Ovary (tissue), 9 donors: Measurements from ENCODE around the gene MXD4. TPM values are rescaled to one million over a fixed set of nuclear protein-coding genes. Genes with fewer than 3 reads are reported as not detected.

ENCODE experiments used
- DNase-seq, 5 donors: peaks; one replicate each; pipeline ENCODE4 v3.0.0-alpha.2; 2019 to 2020
- H3K27ac ChIP-seq, 2 donors: fragments of 200-600 bp; one replicate each; pipeline versions ENCODE4 v1.5.1 to v1.8.0; 2019 to 2022
- H3K27me3 ChIP-seq: fragments of 200-600 bp; one replicate; pipeline ENCODE4 v1.8.0; 2022
- H3K36me3 ChIP-seq: fragments of 200-600 bp; sonication (generic); one replicate; pipeline ENCODE4 v1.5.1; 2019
- H3K4me1 ChIP-seq: one replicate; pipeline ENCODE4 v1.8.1; 2013; ENCODE audit warnings: mild to moderate bottlenecking, moderate library complexity; ENCODE audit not compliant: insufficient read depth
- H3K4me3 ChIP-seq: fragments of 200-600 bp; sonication (generic); one replicate; pipeline ENCODE4 v1.5.1; 2017
- H3K9me3 ChIP-seq, 2 donors: fragments of 200-600 bp in 1 of 2; sonication (generic) in 1 of 2; one replicate each; pipeline versions ENCODE4 v1.5.1 to v1.8.1; 2013 to 2019; ENCODE audit warnings: mild to moderate bottlenecking in 1 of 2, moderate library complexity in 1 of 2
- CTCF ChIP-seq, 3 donors: fragments of 450-650 bp in 2 of 3; fragments of 200-600 bp in 1 of 3; IDR thresholded peaks; one replicate each; pipeline versions ENCODE4 v1.5.1 to v1.8.0; 2016 to 2022; ENCODE audit warnings: antibody characterized with exemption in 3 of 3, mild to moderate bottlenecking in 1 of 3
- EP300 ChIP-seq: sonication (generic); formaldehyde crosslinking; IDR thresholded peaks from one replicate; pipeline ENCODE4 v1.6.1; 2017; ENCODE audit warnings: antibody characterized with exemption
- POLR2A ChIP-seq: fragments of 450-650 bp; IDR thresholded peaks from one replicate; pipeline ENCODE4 v1.6.1; 2017; ENCODE audit warnings: antibody characterized with exemption, mild to moderate bottlenecking, moderate library complexity
- WGBS, 3 donors: extraction: QIAGEN DNeasy Blood & Tissue Kit in 1 of 3; methylation state at CpG; one replicate each; pipeline versions ENCODE4 v1.1.5 to v1.1.7; 2013 to 2017; 5-methylcytosine and 5-hydroxymethylcytosine counted together
- intact Hi-C, 4 donors: fragments of 100-400 bp; cut with DNase I; formaldehyde crosslinking; loops; one replicate each; pipeline versions ENCODE4 v1.11.0 to v1.15.1; 2022 to 2023
- polyA plus RNA-seq, 2 donors: library from polyadenylated mRNA; stranded (reverse); fragments of 200-250 nt in 1 of 2; fragments of 350-450 nt in 1 of 2; fragmentation: Illumina TruSeq in 1 of 2; extraction: RNeasy Lipid Tissue Mini Kit (QIAGEN cat#74804) in 1 of 2; gene quantifications; one replicate each; pipeline ENCODE4 v1.2.3, GENCODE V29; 2013 to 2014
- total RNA-seq, 7 donors: library from RNA; depleted of rRNA in 2 of 7; stranded (reverse); fragments of >200 nt in 2 of 7; fragmentation: NEBNext Ultra II Directional in 3 of 7; extraction: Animal tissue kit (Norgen Biotek cat#: 25700) in 3 of 7; gene quantifications; one replicate each; pipeline versions ENCODE4 v1.1.0 to v1.2.4, GENCODE V29; 2016 to 2023
- donor health status: DM: no; HTN: no; CAD: no; lungs with moderate emphysema.
- donor health status: DM: no; HTN: no; CAD: no.
- donor health status: Bipolar disorder and iron deficiency.
- donor health status: DM: yes; HTN: yes; CAD: no.
- donor health status: DM: no; HTN: no; CAD: no.
- donor health status: DM: yes; HTN: yes; CAD: no.

The MXD4 gene
- total and polyA plus RNA-seq, 9 donors, result 10.3 to 51.4 (median 35.3) TPM

GRCh38 chr4:2268357-2269205, 6.7 kb upstream of the MXD4 start:
- peaks cover 4% of the 10 kb centered on the region for H3K4me1 ChIP-seq
- no peaks in the 10 kb centered on the region for H3K9me3 ChIP-seq
- no peak overlapping the region for H3K4me3 ChIP-seq
- intact Hi-C loops, result loop anchor here in 2 of 4 donors (10.0 kb wide), 3 partner anchors 146 to 266 kb away; partner anchors contain the start of genes CFAP99 (in 1 of the 2), FAM193A (in 1 of the 2), RNF4 (in 1 of the 2) and ZFYVE28 (in 1 of the 2)
- no peak overlapping the region for H3K27ac ChIP-seq
- TF ChIP-seq POLR2A, result no peak
- no peak for TF ChIP-seq CTCF (IDR thresholded peaks at IDR 0.05)
- no peak for TF ChIP-seq EP300
- 75 to 87% (median 86%) methylated on average over 20 to 22 of the region's 22 CpGs for WGBS, 3 donors
- H3K36me3 ChIP-seq, result no peaks in the 10 kb centered on the region
- peak in 1 of 5 donors; percentile 14 for DNase-seq
- no peaks in the 10 kb centered on the region for H3K27me3 ChIP-seq

- Histone ChIP-seq H3K4me3 (no peak overlapping the region), H3K27me3 (no peaks in the 10 kb centered on the region), H3K9me3 (no peaks in the 10 kb centered on the region), H3K36me3 (no peaks in the 10 kb centered on the region), H3K4me1 (peaks cover 5% of the 10 kb centered on the region), H3K27ac (no peak overlapping the region)
- intact Hi-C loops, result loop anchor here in 2 of 4 donors (10.0 kb wide), 3 partner anchors 147 to 267 kb away; partner anchors contain the start of genes CFAP99 (in 1 of the 2), FAM193A (in 1 of the 2), RNF4 (in 1 of the 2) and ZFYVE28 (in 1 of the 2)
- no peak for DNase-seq
- WGBS, 3 donors, result 83 to 87% (median 85%) methylated on average over 12 of the region's 12 CpGs
- no peak for TF ChIP-seq POLR2A
- TF ChIP-seq EP300, result no peak
- no peak for TF ChIP-seq CTCF (IDR thresholded peaks at IDR 0.05)
Observed at GRCh38 chr4:2267841-2268240, 5.9 kb upstream of the MXD4 start.

- H3K4me1 ChIP-seq, result peaks cover 7% of the 10 kb centered on the region
- no peaks in the 10 kb centered on the region for H3K36me3 ChIP-seq
- H3K27me3 ChIP-seq, result no peaks in the 10 kb centered on the region
- H3K27ac ChIP-seq, result no peak overlapping the region
- intact Hi-C loops, result loop anchor here in 2 of 4 donors (10.0 kb wide), 3 partner anchors 147 to 267 kb away; partner anchors contain the start of genes CFAP99 (in 1 of the 2), FAM193A (in 1 of the 2), RNF4 (in 1 of the 2) and ZFYVE28 (in 1 of the 2)
- H3K9me3 ChIP-seq, result no peaks in the 10 kb centered on the region
- TF ChIP-seq EP300 (no peak), POLR2A (no peak), CTCF (IDR thresholded peaks at IDR 0.05) (no peak)
- WGBS, 3 donors, result 85 to 89% (median 87%) methylated on average over 18 of the region's 18 CpGs
- H3K4me3 ChIP-seq, result no peak overlapping the region
- DNase-seq, result no peak
Observed at GRCh38 chr4:2267320-2267811, 5.5 kb upstream of the MXD4 start.

DNA sequence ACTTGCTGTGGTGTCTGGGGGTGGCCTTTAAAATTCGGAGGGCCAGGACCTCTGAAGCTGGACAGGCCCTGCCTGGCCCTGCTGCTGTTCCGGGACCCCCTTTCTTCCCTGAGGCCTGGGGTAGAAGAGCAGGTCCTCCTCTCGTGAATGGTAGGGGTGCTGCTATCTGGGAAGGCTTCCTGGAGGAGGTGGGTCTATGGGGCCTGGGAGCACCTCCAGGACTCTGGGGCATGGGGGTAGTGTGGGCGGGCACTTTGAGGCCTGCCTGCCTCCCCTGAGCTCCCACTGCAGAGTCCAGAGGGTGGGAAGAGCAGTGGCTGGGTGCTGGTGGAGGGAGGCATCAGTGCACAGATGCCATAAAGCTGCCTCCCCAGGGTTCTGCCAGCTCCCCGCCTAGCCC, 4.9 kb upstream of the MXD4 start:
- H3K4me3 ChIP-seq, result no peak overlapping the region
- H3K36me3 ChIP-seq, result no peaks in the 10 kb centered on the region
- intact Hi-C loops, result loop anchor here in 2 of 4 donors (10.0 kb wide), 3 partner anchors 148 to 268 kb away; partner anchors contain the start of genes CFAP99 (in 1 of the 2), FAM193A (in 1 of the 2), RNF4 (in 1 of the 2) and ZFYVE28 (in 1 of the 2)
- H3K27ac ChIP-seq, result no peak overlapping the region
- no peaks in the 10 kb centered on the region for H3K27me3 ChIP-seq
- 72 to 85% (median 76%) methylated on average over 5 of the region's 5 CpGs for WGBS, 3 donors
- H3K9me3 ChIP-seq, result no peaks in the 10 kb centered on the region
- H3K4me1 ChIP-seq, result peaks cover 7% of the 10 kb centered on the region
- DNase-seq, result no peak
- TF ChIP-seq CTCF (IDR thresholded peaks at IDR 0.05), result no peak
- TF ChIP-seq POLR2A, result no peak
- no peak for TF ChIP-seq EP300
